OCI-LY1 (cell line): ENCODE data around the gene IL5RA.

Experiments
- EZH2 ChIP-seq: fragments of 200-600 bp; sonication (generic), shearing (Covaris generic); IDR thresholded peaks from 2 replicates; pipeline ENCODE4 v1.8.0; 2017; ENCODE audit warnings: borderline replicate concordance, mixed run types, mild to moderate bottlenecking, antibody characterized with exemption, low read length, moderate library complexity, mixed read lengths
- TF ChIP-seq, protein P1 (sequence below): fragments of 200-600 bp; sonication (generic), shearing (Covaris generic); IDR thresholded peaks from 2 replicates; pipeline ENCODE4 v1.5.1; 2017; ENCODE audit warnings: mild to moderate bottlenecking, antibody characterized with exemption, low read length, moderate library complexity, mixed read lengths

GRCh38 chr3:3027976-3028567, 82.1 kb downstream of the IL5RA start:
- TF ChIP-seq, protein P1, sequence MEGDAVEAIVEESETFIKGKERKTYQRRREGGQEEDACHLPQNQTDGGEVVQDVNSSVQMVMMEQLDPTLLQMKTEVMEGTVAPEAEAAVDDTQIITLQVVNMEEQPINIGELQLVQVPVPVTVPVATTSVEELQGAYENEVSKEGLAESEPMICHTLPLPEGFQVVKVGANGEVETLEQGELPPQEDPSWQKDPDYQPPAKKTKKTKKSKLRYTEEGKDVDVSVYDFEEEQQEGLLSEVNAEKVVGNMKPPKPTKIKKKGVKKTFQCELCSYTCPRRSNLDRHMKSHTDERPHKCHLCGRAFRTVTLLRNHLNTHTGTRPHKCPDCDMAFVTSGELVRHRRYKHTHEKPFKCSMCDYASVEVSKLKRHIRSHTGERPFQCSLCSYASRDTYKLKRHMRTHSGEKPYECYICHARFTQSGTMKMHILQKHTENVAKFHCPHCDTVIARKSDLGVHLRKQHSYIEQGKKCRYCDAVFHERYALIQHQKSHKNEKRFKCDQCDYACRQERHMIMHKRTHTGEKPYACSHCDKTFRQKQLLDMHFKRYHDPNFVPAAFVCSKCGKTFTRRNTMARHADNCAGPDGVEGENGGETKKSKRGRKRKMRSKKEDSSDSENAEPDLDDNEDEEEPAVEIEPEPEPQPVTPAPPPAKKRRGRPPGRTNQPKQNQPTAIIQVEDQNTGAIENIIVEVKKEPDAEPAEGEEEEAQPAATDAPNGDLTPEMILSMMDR, result no peak
- TF ChIP-seq EZH2, result no peak
